GM23338 (cell line): ENCODE results near the gene RPP25. TPM values are rescaled to one million over a fixed set of nuclear protein-coding genes. Genes with fewer than 3 reads are reported as not detected.

Experiments used
- ATAC-seq: fragments of 200-7000 bp; cut with Tn5 transposase; 3 replicates; pipeline ENCODE4 v1.9.1; 2020
- DNase-seq: peaks from one replicate; pipeline ENCODE4 v3.0.0-alpha.2; 2015; ENCODE audit warnings: low spot score
- H2AFZ ChIP-seq: fragments of 200-600 bp; sonication (generic); 2 replicates; pipeline ENCODE4 v1.8.0; 2016; ENCODE audit warnings: antibody characterized with exemption, mild to moderate bottlenecking, moderate library complexity
- H3F3A ChIP-seq: fragments of 200-600 bp; sonication (generic); replicated peaks from 2 replicates; pipeline ENCODE4 v1.8.0; 2017; ENCODE audit warnings: antibody characterized with exemption, mixed run types, low read depth
- H3K27ac ChIP-seq: fragments of 200-600 bp; sonication (generic); 2 replicates; pipeline ENCODE4 v1.6.1; 2016; ENCODE audit warnings: low read depth
- H3K27me3 ChIP-seq: fragments of 200-600 bp; sonication (generic); 2 replicates; pipeline ENCODE4 v1.8.0; 2016; ENCODE audit warnings: mild to moderate bottlenecking, mixed run types, moderate library complexity; ENCODE audit not compliant: insufficient read depth
- H3K36me3 ChIP-seq: fragments of 200-600 bp; sonication (generic); 2 replicates; pipeline ENCODE4 v1.8.0; 2016; ENCODE audit warnings: mild to moderate bottlenecking; ENCODE audit not compliant: insufficient read depth
- H3K4me1 ChIP-seq: fragments of 200-600 bp; sonication (generic); 2 replicates; pipeline ENCODE4 v1.8.0; 2016; ENCODE audit warnings: mild to moderate bottlenecking, moderate library complexity; ENCODE audit not compliant: insufficient read depth
- H3K4me2 ChIP-seq: fragments of 200-600 bp; sonication (generic); 2 replicates; pipeline ENCODE4 v1.7.1; 2017; ENCODE audit warnings: mixed run types
- H3K4me3 ChIP-seq: fragments of 200-600 bp; sonication (generic); 2 replicates; pipeline ENCODE4 v1.6.1; 2016; ENCODE audit warnings: mixed run types
- H3K79me2 ChIP-seq: fragments of 200-600 bp; sonication (generic); replicated peaks from 2 replicates; pipeline ENCODE4 v1.8.0; 2017; ENCODE audit warnings: mild to moderate bottlenecking; ENCODE audit not compliant: insufficient read depth
- H3K9me2 ChIP-seq: fragments of 200-600 bp; sonication (generic); 2 replicates; pipeline ENCODE4 v1.8.0; 2017; ENCODE audit not compliant: insufficient read depth
- H4K20me1 ChIP-seq: fragments of 200-600 bp; sonication (generic); replicated peaks from 2 replicates; pipeline ENCODE4 v1.8.0; 2017; ENCODE audit warnings: mild to moderate bottlenecking; ENCODE audit not compliant: insufficient read depth
- H3K27ac Mint-ChIP-seq: 2 replicates; pipeline ENCODE4 v1.8.0; 2020; ENCODE audit warnings: inconsistent platforms, mild to moderate bottlenecking, moderate library complexity, mixed read lengths
- H3K27me3 Mint-ChIP-seq: 3 replicates; pipeline ENCODE4 v1.8.0; 2022; ENCODE audit warnings: low read depth, mild to moderate bottlenecking, moderate library complexity, mixed read lengths, inconsistent platforms; ENCODE audit not compliant: insufficient read depth, poor library complexity
- H3K36me3 Mint-ChIP-seq: 3 replicates; pipeline ENCODE4 v1.8.0; 2021; ENCODE audit warnings: low read depth, mild to moderate bottlenecking, inconsistent platforms, moderate library complexity, mixed read lengths
- H3K4me1 Mint-ChIP-seq: 3 replicates; pipeline ENCODE4 v1.8.0; 2020; ENCODE audit warnings: mild to moderate bottlenecking, inconsistent platforms, mixed read lengths
- H3K4me3 Mint-ChIP-seq: 3 replicates; pipeline ENCODE4 v1.8.0; 2021; ENCODE audit warnings: moderate library complexity, mild to moderate bottlenecking, inconsistent platforms, mixed read lengths
- H3K9me3 Mint-ChIP-seq: 3 replicates; pipeline ENCODE4 v1.8.0; 2020; ENCODE audit warnings: moderate library complexity, mild to moderate bottlenecking, inconsistent platforms, mixed read lengths
- CREB1 ChIP-seq: fragments of 250-450 bp; sonication (Bioruptor Pico); IDR thresholded peaks from 2 replicates; pipeline ENCODE4 v1.5.0; 2020; ENCODE audit warnings: low read depth, mild to moderate bottlenecking, moderate library complexity
- CTCF ChIP-seq, 2 experiments: fragments of 200-600 bp in 1 of 2; sonication (generic) in 1 of 2; conservative IDR thresholded peaks; 2 replicates each; pipeline versions ENCODE4 v1.5.1 to v1.6.1; 2016 to 2017; ENCODE audit warnings: antibody characterized with exemption in 2 of 2, low read depth in 2 of 2, mild to moderate bottlenecking in 2 of 2, moderate library complexity in 1 of 2
- ETS1 ChIP-seq: IDR thresholded peaks from 2 replicates; pipeline ENCODE4 v1.6.1; 2016; ENCODE audit warnings: antibody characterized with exemption
- EZH2 ChIP-seq: fragments of 200-600 bp; sonication (generic); IDR thresholded peaks from one replicate; pipeline ENCODE4 v1.8.0; 2017; ENCODE audit warnings: antibody characterized with exemption, mild to moderate bottlenecking, low read depth; ENCODE audit not compliant: unreplicated experiment
- EZH2phosphoT487 ChIP-seq: fragments of 200-600 bp; sonication (generic); IDR thresholded peaks from one replicate; pipeline ENCODE4 v1.8.1; 2018; ENCODE audit warnings: antibody characterized with exemption; ENCODE audit not compliant: unreplicated experiment
- JUNB ChIP-seq: IDR thresholded peaks from one replicate; pipeline ENCODE4 v1.6.1; 2016; ENCODE audit warnings: antibody characterized with exemption; ENCODE audit not compliant: unreplicated experiment
- NANOG ChIP-seq: IDR thresholded peaks from 2 replicates; pipeline ENCODE4 v1.6.1; 2016; ENCODE audit warnings: antibody characterized with exemption, borderline replicate concordance
- POLR2AphosphoS5 ChIP-seq: IDR thresholded peaks from 2 replicates; pipeline ENCODE4 v1.6.1; 2016; ENCODE audit warnings: antibody characterized with exemption, low read depth
- REST ChIP-seq: IDR thresholded peaks from one replicate; pipeline ENCODE4 v1.6.1; 2018; ENCODE audit warnings: antibody characterized with exemption; ENCODE audit not compliant: unreplicated experiment
- STAT1 ChIP-seq: IDR thresholded peaks from one replicate; pipeline ENCODE4 v1.6.1; 2016; ENCODE audit warnings: antibody characterized with exemption; ENCODE audit not compliant: unreplicated experiment
- ZNF114 ChIP-seq: fragments of 250-450 bp; sonication (Bioruptor Pico); IDR thresholded peaks from 2 replicates; pipeline ENCODE4 v1.5.0; 2020; ENCODE audit warnings: mild to moderate bottlenecking, moderate library complexity
- ZNF331 ChIP-seq: fragments of 250-450 bp; sonication (Bioruptor Pico); IDR thresholded peaks from 2 replicates; pipeline ENCODE4 v1.5.0; 2020; ENCODE audit warnings: low read depth, mild to moderate bottlenecking, moderate library complexity
- ZNF462 ChIP-seq: fragments of 250-450 bp; sonication (Bioruptor Pico); IDR thresholded peaks from 2 replicates; pipeline ENCODE4 v1.5.0; 2020; ENCODE audit warnings: mild to moderate bottlenecking, moderate library complexity
- polyA plus RNA-seq: library from polyadenylated mRNA; unstranded; fragments of >200 nt; fragmentation: Nextera tagmentation; extraction: Ambion mirVana; gene quantifications from 2 replicates; pipeline ENCODE4 v1.2.1, GENCODE V29; 2016
- total RNA-seq: library from RNA; depleted of rRNA; stranded (reverse); fragments of >200 nt; shearing (Covaris generic); gene quantifications from 2 replicates; pipeline ENCODE4 v1.2.3, GENCODE V29; 2014

Gene RPP25
- total and polyA plus RNA-seq, 2 experiments from 2014 or later: 14.8 to 18.8 TPM

GRCh38 chr15:74954515-74954914, 2.1 kb downstream of the RPP25 start:
- Mint-ChIP-seq H3K27ac (no peak overlapping the region), H3K27me3 (peaks cover 47% of the 10 kb centered on the region), H3K4me3 (peak overlapping the region; percentile 81), H3K36me3 (peaks cover 7% of the 10 kb centered on the region; the same call in 2 of the 3 replicates), H3K9me3 (no peaks in the 10 kb centered on the region; the same call in 1 of the 3 replicates), H3K4me1 (peaks cover 40% of the 10 kb centered on the region)
- no peak overlapping the region for H3K27ac ChIP-seq
- ATAC-seq (no peak), DNase-seq (no peak)
- H3F3A ChIP-seq: peaks cover 9% of the 10 kb centered on the region; the same call in 1 of the 2 replicates
- H3K36me3 ChIP-seq: no peaks in the 10 kb centered on the region
- H3K9me2 ChIP-seq: no peaks in the 10 kb centered on the region
- H3K4me2 ChIP-seq: peak overlapping the region; percentile 100
- TF ChIP-seq STAT1 (no peak), ZNF114 (CRISPR knock-in tag) (no peak), POLR2AphosphoS5 (no peak), EZH2 (no peak), ETS1 (no peak), CREB1 (CRISPR knock-in tag) (no peak), ZNF462 (CRISPR knock-in tag) (no peak), EZH2phosphoT487 (no peak), REST (no peak), CTCF (conservative IDR thresholded peaks at IDR 0.05; ENCODE audit: low read depth in 2 of 2) (no peak), ZNF331 (CRISPR knock-in tag) (no peak), JUNB (no peak), NANOG (no peak)
- H3K79me2 ChIP-seq: peaks cover 12% of the 10 kb centered on the region
- peaks cover 13% of the 10 kb centered on the region for H4K20me1 ChIP-seq
- peak overlapping the region; percentile 80 for H3K4me3 ChIP-seq
- H3K4me1 ChIP-seq: peaks cover 32% of the 10 kb centered on the region
- peaks cover 43% of the 10 kb centered on the region for H3K27me3 ChIP-seq
- no peak overlapping the region for H2AFZ ChIP-seq
